GM12892 (cell line): ENCODE data around the gene MGLL.

Source experiments
- DNase-seq: peaks from one replicate; pipeline ENCODE4 v3.0.0; 2011; ENCODE audit not compliant: insufficient read length
- FAIRE-seq: peaks from 2 replicates; lab custom pipeline; 2011; peaks lifted over from hg19 to GRCh38; lab: Jason Lieb, UNC
- POLR2A ChIP-seq: IDR thresholded peaks from 2 replicates; pipeline ENCODE4 v1.6.1; 2011; ENCODE audit warnings: low read depth, low read length, control low read depth
- POLR2AphosphoS5 ChIP-seq: IDR thresholded peaks from 2 replicates; pipeline ENCODE4 v1.6.1; 2011; ENCODE audit warnings: low read depth, low read length, control low read depth
- TAF1 ChIP-seq: IDR thresholded peaks from 2 replicates; pipeline ENCODE4 v1.6.1; 2011; ENCODE audit warnings: low read depth, mild to moderate bottlenecking, control low read depth, low read length, borderline replicate concordance

The MGLL gene

DNA sequence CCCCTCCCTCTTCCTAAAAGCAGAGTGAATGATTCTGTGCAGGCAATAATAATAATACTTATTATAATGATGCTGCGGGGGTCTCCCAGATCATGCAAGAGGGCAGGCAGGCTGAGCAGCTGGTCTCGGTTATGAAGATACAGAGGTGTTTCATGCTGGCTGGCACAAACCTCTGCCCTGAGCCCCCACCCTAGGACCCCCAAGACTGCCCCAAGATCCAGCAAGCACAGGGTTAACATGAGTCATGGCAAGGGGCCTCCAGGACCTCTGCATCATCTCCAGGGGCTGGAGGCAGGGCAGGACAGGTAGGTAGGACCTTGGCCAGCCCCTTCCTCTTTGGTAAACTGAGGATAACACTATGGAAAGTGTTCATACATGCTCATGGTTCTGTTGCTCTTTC lies 2.7 kb downstream of the MGLL start:
- TF ChIP-seq TAF1 (no peak), POLR2A (no peak), POLR2AphosphoS5 (no peak)
- FAIRE-seq, result no peak
- DNase-seq, result no peak

DNA sequence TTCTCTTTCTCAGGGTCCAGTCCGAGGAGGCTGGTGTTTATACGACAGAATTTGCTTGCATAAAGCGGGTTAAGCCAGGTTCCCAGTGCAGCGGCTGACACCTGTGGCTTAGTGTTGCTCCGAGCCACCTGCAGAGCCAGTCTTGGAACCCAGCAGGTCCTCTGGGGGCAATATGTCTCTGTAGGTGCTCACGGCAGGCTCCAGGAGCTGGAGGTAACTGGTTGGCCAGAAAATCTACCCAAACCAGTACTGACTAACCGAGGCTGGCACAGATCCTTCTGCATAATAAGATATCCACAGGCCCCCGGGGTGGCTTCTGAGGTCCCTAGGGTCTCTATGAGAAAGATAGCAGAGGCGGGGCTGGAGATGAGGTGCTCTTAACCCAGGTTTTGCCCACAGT lies 3.2 kb downstream of the MGLL start:
- DNase-seq (no peak), FAIRE-seq (no peak)
- TF ChIP-seq POLR2AphosphoS5 (no peak), POLR2A (no peak), TAF1 (no peak)

DNA sequence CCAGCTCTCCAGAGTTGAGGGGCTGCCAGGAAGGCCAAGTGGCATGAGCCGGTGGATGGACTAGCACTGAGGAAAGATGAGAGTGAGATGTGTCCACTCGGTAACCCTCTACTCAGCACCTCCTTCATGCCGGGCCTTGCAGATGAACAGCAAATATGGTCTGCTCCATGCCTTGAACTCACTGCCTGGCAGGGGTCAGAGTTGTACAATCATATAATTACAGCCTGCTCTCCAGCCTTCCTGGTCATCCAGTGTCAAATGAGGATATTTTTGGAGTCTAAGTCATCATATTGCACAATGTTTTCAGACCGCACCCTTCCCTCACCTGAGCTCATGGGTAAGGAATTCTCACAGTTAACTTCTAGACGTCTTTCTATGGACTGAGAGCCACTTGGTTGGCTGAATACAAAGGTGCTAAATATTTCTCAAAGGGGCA lies 4.9 kb downstream of the MGLL start:
- TF ChIP-seq POLR2A (no peak), POLR2AphosphoS5 (no peak), TAF1 (no peak)
- DNase-seq (no peak), FAIRE-seq (no peak)

DNA sequence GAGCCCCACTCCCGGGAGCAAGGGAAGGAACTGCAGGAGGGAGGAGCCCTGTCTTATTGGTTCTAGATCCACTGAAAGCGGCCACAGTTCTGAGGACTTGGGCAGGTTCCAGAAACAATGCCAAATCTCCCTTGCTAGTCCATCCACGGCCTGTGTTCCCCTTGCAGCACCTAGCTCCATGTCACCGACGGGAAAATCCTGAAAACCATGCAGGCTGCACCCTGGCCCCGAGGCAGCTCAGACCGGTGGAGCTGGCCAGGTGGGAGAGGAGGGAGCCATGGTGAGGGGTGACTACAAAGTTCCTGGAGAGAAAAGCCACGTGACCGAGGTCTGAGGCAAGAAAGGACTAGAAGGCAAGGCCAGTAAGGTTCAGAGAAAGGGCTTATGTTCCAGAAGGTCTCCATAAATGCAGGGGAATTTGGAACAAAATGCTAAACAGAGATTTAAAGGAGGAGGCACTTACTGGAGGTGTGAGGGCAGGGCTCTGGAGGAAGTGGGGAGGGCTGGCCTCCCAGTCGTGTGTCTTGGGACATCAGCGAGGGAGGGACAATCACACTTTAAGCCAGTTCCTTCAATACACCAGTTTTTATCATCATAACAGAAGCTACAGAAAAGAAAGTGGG lies 5.4 kb downstream of the MGLL start:
- TF ChIP-seq POLR2AphosphoS5 (no peak), TAF1 (no peak), POLR2A (no peak)
- no peak for DNase-seq
- FAIRE-seq, result no peak

DNA sequence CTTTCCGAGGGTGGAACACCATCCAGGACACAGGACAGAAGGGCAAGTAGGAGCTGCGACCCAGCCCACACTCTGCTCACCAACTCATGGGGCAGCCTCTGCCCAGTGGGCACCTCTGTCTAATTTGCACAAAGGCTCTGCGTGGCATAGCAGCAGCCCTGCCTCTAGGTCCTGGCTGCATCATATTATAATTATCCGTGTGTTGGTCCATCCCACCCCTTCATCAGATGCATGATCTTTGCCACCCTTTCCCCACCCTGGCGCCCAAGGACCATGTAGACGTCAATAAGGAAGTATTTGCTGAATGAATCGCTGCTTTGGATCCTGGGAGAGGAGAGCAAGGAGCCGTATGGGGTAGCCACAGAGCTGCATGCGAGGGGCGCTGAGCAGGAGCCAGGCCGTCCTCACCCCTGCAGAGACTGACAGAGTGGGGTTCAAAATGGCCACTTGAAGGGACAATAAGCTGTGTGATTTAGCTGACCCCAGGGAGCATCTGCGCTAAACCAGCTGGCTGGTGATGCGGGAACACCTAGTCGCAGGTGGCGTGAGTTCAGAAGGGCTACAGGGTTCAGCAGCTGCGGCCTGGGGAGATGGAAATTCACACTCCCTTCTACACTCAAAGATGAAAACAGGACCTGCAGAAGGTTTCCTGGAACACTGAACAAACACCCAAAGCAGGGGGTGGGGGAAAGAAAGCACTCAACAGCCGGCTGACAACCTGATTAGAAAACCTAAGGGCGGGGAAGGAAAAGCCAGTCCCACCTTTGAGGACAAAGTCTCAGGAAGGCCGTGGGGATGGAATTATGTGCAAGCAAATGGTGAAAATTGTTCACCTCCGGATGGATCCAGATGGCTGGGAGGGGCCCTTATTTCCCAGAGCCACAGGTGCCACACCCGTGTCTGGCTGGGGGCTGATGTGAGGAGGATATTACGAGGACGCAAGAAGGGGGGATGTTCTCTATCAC lies 6.4 kb downstream of the MGLL start:
- TF ChIP-seq TAF1 (no peak), POLR2A (no peak), POLR2AphosphoS5 (no peak)
- FAIRE-seq, result no peak
- DNase-seq, result no peak

DNA sequence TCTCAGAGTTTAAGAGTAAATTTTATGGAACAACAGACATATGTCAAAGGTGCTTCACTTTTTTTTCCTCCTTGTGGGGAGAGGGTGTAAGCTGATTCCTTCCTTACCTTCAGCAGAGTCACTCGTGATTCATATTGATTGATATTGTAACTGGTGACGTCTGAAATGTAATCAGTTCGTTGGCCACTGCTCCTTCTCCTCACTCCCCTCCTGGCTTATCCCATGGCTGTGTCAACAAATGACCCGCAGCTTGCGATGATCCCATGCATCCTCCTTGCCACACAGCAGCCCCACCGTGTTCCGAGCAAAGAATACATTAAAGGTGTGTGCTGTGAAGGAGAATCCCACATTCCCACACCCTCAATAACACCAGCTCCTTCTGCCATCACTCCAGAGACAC lies 7.3 kb downstream of the MGLL start:
- TF ChIP-seq POLR2AphosphoS5 (no peak), TAF1 (no peak), POLR2A (no peak)
- DNase-seq (no peak), FAIRE-seq (no peak)

DNA sequence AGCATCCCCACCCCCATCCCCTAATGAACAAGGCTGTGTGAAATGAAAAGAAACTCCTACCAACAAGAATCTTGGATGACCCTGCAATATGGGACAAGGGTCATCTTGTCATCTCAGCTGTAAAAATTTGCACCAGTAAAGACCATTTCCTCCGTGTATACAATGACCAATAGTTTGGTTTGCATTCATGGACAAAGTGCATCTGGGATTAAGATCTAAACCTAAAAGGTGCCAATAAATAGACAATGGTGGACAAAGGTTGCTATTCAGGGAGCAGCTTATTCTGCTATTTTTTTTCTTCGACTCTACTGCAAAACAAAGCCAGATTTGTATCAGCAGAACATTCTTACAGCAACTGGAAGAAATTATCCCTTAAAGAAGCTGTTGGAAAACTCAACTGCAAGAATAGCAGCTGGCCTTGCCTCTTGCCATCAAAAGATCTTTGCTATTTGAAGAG lies 8.0 kb downstream of the MGLL start:
- FAIRE-seq (no peak), DNase-seq (no peak)
- TF ChIP-seq POLR2A (no peak), TAF1 (no peak), POLR2AphosphoS5 (no peak)

DNA sequence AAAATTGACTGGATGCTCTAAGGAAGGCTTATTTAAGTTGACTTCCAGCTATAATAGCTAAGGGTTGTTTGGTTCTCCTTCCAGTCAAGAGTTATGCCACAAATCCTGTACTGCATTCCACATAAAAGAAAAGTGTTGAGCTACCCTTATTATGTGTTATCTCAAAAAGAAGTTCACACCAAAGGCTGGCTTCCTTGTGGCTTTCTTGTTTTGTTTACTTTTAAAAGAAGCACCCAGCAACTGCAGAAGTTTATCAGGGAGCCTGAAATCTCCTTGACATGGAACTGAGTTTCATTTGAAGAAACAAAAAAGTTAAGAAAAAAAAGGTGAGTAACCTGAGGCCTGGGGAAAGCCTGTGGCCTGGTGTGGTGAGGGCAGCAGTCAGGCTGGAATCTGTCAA lies 10.2 kb downstream of the MGLL start:
- DNase-seq, result no peak
- TF ChIP-seq TAF1, result no peak
- TF ChIP-seq POLR2A, result no peak
- no peak for TF ChIP-seq POLR2AphosphoS5
- FAIRE-seq, result no peak

DNA sequence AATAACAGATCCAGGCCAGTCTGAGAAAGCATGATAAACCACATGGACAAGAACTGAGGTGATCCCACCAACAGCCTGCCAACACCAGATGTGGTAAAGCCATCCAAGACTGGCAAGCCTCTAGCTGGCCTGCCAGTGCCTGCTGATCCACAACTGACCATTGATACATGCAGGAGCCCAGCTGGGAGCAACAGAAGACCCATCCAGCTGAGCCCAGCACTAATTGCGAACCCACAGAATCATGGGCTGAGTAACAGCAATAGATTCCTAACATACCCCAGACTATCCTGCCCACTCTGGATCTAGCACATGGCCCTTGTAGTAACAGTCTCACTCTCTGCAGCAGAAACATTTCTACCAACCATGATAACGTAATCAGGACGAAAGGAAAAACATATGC lies 10.6 kb downstream of the MGLL start:
- TF ChIP-seq TAF1, result no peak
- no peak for TF ChIP-seq POLR2A
- TF ChIP-seq POLR2AphosphoS5, result no peak
- DNase-seq (no peak), FAIRE-seq (no peak)

DNA sequence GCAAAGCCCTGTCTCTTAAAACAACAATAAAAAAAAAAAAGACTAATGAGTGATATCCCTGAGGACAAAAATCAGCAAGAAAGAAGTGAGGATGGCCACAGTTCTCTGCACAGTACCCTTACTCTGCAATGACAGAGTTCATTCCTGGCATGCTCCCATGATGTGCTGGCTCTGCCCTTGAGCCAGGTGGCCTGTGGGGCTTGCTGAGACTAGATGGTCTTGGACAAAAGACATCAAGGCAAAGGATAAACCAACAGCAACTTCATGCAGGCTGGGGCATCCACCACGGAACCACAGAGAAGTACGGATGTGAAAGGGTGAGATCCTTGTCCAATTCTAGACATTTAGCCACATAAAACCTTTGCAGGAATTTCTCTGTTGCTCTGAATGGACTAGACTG lies 12.7 kb downstream of the MGLL start:
- TF ChIP-seq TAF1, result no peak
- no peak for TF ChIP-seq POLR2AphosphoS5
- no peak for TF ChIP-seq POLR2A

DNA sequence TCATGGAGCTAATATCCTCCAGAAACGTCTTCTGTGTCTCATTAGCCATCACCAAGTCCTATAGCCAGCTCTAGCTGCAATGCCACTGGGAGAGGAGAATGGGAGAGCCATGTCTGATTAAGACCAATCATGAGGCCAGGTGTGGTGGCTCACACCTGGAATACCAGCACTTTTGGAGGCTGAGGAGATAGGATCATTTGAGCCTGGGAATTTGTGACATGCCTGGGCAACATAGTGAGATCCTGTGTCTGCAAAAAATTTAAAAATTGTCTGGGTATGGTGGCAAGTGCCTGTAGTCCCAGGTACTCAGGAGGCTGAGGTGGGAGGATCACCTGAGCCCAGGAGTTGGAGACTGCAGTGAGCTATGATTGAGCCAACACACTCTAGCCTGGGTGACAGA lies 13.1 kb downstream of the MGLL start:
- no peak for DNase-seq
- TF ChIP-seq POLR2AphosphoS5 (no peak), POLR2A (no peak)
- FAIRE-seq, result no peak

More for the DNA sequence above, 12.7 kb downstream of the MGLL start:
- no peak for DNase-seq
- FAIRE-seq, result peak; percentile 67
